Transverse colon (tissue), 4 donors: ENCODE data around the gene ESYT2. TPM values are rescaled to one million over a fixed set of nuclear protein-coding genes. Genes with fewer than 3 reads are reported as not detected.

Experiments used
- DNase-seq: peaks from one replicate; pipeline ENCODE4 v3.0.0-alpha.2; 2019
- H3K27ac ChIP-seq, 4 donors: fragments of 200-600 bp; sonication (generic); 2 replicates each; pipeline ENCODE4 v1.5.1; 2016 to 2018; ENCODE audit warnings: inconsistent platforms in 4 of 4
- H3K27me3 ChIP-seq: fragments of 200-600 bp; sonication (generic); 2 replicates; pipeline ENCODE4 v1.5.1; 2017; ENCODE audit warnings: inconsistent platforms
- H3K36me3 ChIP-seq, 4 donors: fragments of 200-600 bp; sonication (generic); 2 replicates each; pipeline ENCODE4 v1.5.1; 2017 to 2019; ENCODE audit warnings: inconsistent platforms in 4 of 4
- H3K4me1 ChIP-seq, 4 donors: fragments of 200-600 bp; sonication (generic); 2 replicates each; pipeline ENCODE4 v1.5.1; 2017 to 2020; ENCODE audit warnings: inconsistent platforms in 4 of 4
- H3K4me3 ChIP-seq, 4 donors: fragments of 200-600 bp; sonication (generic); 1 replicate in 1 of 4; 2 replicates in 3 of 4; pipeline versions ENCODE4 v1.5.1 to v1.6.1; 2017 to 2019; ENCODE audit warnings: inconsistent platforms in 4 of 4
- H3K9me3 ChIP-seq, 2 donors: fragments of 200-600 bp; sonication (generic); 2 replicates each; pipeline ENCODE4 v1.5.1; 2017 to 2019; ENCODE audit warnings: inconsistent platforms in 2 of 2
- EP300 ChIP-seq: sonication (generic); formaldehyde crosslinking; IDR thresholded peaks from one replicate; pipeline ENCODE4 v1.6.1; 2017; ENCODE audit warnings: antibody characterized with exemption, low read depth
- POLR2A ChIP-seq: fragments of 450-650 bp; IDR thresholded peaks from one replicate; pipeline ENCODE4 v1.6.1; 2016; ENCODE audit warnings: antibody characterized with exemption, mild to moderate bottlenecking, moderate library complexity
- POLR2AphosphoS5 ChIP-seq, 3 donors: sonication (generic); formaldehyde crosslinking; IDR thresholded peaks; one replicate each; pipeline ENCODE4 v1.6.1; 2016; ENCODE audit warnings: antibody characterized with exemption in 3 of 3
- WGBS, 2 donors: methylation state at CpG; one replicate each; pipeline ENCODE4 v1.1.5; 2018; ENCODE audit warnings: low coverage in 1 of 2; 5-methylcytosine and 5-hydroxymethylcytosine counted together
- in situ Hi-C, 4 donors: fragments of 200-750 bp; cut with MboI; loops; one replicate each; pipeline versions ENCODE4 v1.15.0 to v1.15.1; 2017; ENCODE audit warnings: low sequenced_read_pairs in 3 of 4, low pct_ligation_motif_present in 1 of 4, low pct_unique_long_range_greater_than_20kb in 1 of 4
- intact Hi-C: fragments of 100-400 bp; cut with DNase I; formaldehyde crosslinking; loops from one replicate; pipeline ENCODE4 v1.15.1; 2023; ENCODE audit warnings: low total_unique reads
- total RNA-seq, 4 donors: library from RNA; depleted of rRNA; stranded (reverse); fragments of >200 nt; gene quantifications; one replicate each; pipeline ENCODE4 v1.1.0, GENCODE V29; 2016
- TF ChIP-seq, protein P1 (sequence below), 5 experiments: fragments of 200-600 bp in 3 of 5; fragments of 450-650 bp in 2 of 5; sonication (generic) in 3 of 5; IDR thresholded peaks; 1 replicate in 2 of 5; 2 replicates in 3 of 5; pipeline ENCODE4 v1.5.1; 2016 to 2017; ENCODE audit warnings: antibody characterized with exemption in 5 of 5, inconsistent platforms in 3 of 5, mild to moderate bottlenecking in 2 of 5, moderate library complexity in 1 of 5

Gene ESYT2
- total RNA-seq, 4 donors from 2014 or later = 78.6 to 113 (median 87.3) TPM

DNA sequence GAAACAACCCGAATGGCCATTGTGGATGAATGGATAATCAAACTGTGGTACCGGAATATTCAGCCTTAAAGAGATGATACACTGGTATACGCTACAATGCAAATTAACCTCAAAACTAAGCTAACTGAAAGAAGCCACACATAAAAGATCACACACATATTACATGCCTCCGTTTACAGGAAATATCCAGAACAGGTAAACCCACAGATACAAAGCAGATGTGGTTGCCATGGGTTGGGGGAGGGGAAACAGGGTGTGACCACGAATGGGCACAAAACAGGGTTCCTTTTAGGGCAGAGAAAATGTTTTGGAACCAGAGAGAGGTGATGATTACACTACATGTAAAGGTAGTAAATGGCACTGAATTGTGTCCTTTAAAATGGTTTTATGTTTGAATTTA lies 16.6 kb downstream of the ESYT2 start:
- Histone ChIP-seq H3K4me1 (peaks cover 23 to 71% (median 37%) of the 10 kb centered on the region in 4 donors), H3K27ac (peak overlapping the region in 3 of 4 donors; percentile 51 to 80 (median 78)), H3K4me3 (no peak overlapping the region), H3K9me3 (no peaks in the 10 kb centered on the region), H3K36me3 (no peaks in the 10 kb centered on the region), H3K27me3 (no peaks in the 10 kb centered on the region)
- DNase-seq = no peak
- WGBS, 2 donors = 72 to 77% methylated on average over 4 to 5 of the region's 5 CpGs
- intact Hi-C loops (no loop called here), in situ Hi-C loops (no loop called here)
- no peak for TF ChIP-seq POLR2A
- no peak for TF ChIP-seq EP300
- TF ChIP-seq POLR2AphosphoS5 (IDR thresholded peaks at IDR 0.05) = no peak
- TF ChIP-seq, protein P1, sequence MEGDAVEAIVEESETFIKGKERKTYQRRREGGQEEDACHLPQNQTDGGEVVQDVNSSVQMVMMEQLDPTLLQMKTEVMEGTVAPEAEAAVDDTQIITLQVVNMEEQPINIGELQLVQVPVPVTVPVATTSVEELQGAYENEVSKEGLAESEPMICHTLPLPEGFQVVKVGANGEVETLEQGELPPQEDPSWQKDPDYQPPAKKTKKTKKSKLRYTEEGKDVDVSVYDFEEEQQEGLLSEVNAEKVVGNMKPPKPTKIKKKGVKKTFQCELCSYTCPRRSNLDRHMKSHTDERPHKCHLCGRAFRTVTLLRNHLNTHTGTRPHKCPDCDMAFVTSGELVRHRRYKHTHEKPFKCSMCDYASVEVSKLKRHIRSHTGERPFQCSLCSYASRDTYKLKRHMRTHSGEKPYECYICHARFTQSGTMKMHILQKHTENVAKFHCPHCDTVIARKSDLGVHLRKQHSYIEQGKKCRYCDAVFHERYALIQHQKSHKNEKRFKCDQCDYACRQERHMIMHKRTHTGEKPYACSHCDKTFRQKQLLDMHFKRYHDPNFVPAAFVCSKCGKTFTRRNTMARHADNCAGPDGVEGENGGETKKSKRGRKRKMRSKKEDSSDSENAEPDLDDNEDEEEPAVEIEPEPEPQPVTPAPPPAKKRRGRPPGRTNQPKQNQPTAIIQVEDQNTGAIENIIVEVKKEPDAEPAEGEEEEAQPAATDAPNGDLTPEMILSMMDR (IDR thresholded peaks at IDR 0.05) = no peak

DNA sequence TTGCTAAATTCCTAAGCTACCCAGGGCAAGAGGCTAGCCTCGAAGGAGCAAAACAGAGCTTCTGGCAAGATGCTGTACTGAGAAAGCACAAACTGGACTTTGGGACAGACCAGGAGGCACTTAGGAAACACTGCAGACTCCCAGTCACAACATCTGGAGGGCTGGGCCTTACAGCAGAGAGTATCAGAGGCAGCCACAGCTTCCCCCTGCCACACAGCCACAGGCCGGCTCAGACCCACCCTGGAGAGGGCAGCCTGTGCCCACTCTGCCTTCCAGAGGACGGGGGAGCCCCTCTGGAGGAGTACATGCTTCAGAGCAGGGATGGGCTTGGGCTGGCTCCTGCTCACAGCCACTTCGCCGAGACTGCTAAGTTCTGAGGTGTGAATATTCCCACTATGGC lies 17.4 kb downstream of the ESYT2 start:
- 83% methylated on average over 5 of the region's 5 CpGs; no CpG with 5 or more reads in 1 of the 2 donors for WGBS, 2 donors
- DNase-seq = no peak
- Histone ChIP-seq H3K4me1 (peaks cover 16 to 63% (median 29%) of the 10 kb centered on the region in 4 donors), H3K27me3 (no peaks in the 10 kb centered on the region), H3K9me3 (no peaks in the 10 kb centered on the region), H3K36me3 (no peaks in the 10 kb centered on the region), H3K4me3 (no peak overlapping the region), H3K27ac (peak overlapping the region; percentile 51 to 80 (median 74))
- TF ChIP-seq, protein P1 (IDR thresholded peaks at IDR 0.05) = no peak
- TF ChIP-seq EP300 (no peak), POLR2AphosphoS5 (IDR thresholded peaks at IDR 0.05) (no peak), POLR2A (no peak)
- in situ Hi-C loops (no loop called here), intact Hi-C loops (no loop called here)

DNA sequence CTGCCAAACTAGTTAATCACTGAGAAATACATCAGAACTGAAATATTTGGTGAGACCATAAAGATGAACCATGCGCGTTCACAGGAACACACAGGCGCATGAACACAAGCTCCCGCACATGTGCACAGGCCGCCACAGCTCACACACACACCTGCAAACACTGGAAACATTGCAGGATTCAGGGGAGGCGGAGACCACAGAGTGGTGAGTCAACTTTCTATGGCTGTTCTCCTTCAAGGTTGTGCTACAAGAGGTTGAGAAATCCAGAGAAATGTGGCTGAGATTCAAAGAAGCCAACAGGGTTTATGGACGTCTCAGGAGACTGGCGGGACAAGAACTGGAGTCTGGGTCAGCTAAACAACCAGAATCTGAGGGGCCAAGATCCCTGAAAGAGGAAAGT lies 17.8 kb downstream of the ESYT2 start:
- H3K4me3 ChIP-seq = no peak overlapping the region
- WGBS, 2 donors = 74 to 85% methylated on average over 5 to 8 of the region's 8 CpGs
- in situ Hi-C loops = no loop called here
- no peaks in the 10 kb centered on the region for H3K27me3 ChIP-seq
- H3K4me1 ChIP-seq = peaks cover 16 to 58% (median 25%) of the 10 kb centered on the region in 4 donors
- no peaks in the 10 kb centered on the region for H3K36me3 ChIP-seq
- peak overlapping the region; percentile 51 to 80 (median 74) for H3K27ac ChIP-seq
- H3K9me3 ChIP-seq = no peaks in the 10 kb centered on the region
- intact Hi-C loops = no loop called here
- DNase-seq = no peak
- TF ChIP-seq POLR2AphosphoS5 (IDR thresholded peaks at IDR 0.05) = no peak
- TF ChIP-seq, protein P1 (IDR thresholded peaks at IDR 0.05) = no peak
- TF ChIP-seq POLR2A = no peak
- TF ChIP-seq EP300 = no peak

DNA sequence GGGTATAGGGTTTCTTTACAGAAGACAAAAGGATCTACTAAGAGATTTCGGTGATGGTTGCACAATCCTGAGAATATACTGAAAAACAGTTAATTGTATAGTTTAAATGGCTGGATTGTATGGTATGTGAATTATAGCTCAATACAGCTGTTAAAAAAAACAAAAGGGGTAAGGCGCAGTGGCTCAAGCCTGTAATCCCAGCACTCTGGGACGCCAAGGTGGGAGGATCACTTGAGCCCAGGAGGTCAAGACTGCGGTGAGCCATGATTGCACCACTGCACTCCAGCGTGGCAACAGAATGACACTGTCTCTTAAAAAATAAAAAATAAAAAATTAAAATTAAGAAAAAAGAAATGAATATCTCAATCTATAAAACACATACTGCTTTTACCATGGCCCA lies 18.5 kb downstream of the ESYT2 start:
- H3K27me3 ChIP-seq = no peaks in the 10 kb centered on the region
- in situ Hi-C loops (no loop called here), intact Hi-C loops (no loop called here)
- H3K36me3 ChIP-seq = no peaks in the 10 kb centered on the region
- no peaks in the 10 kb centered on the region for H3K9me3 ChIP-seq
- H3K4me3 ChIP-seq = no peak overlapping the region
- WGBS, 2 donors = 92% methylated on average over 5 of the region's 5 CpGs
- peak overlapping the region; percentile 51 to 80 (median 74) for H3K27ac ChIP-seq
- H3K4me1 ChIP-seq = peaks cover 14 to 52% (median 20%) of the 10 kb centered on the region in 4 donors
- no peak for DNase-seq
- no peak for TF ChIP-seq EP300
- TF ChIP-seq, protein P1 (IDR thresholded peaks at IDR 0.05) = no peak
- no peak for TF ChIP-seq POLR2A
- TF ChIP-seq POLR2AphosphoS5 (IDR thresholded peaks at IDR 0.05) = no peak
